NCI-H69 (cell line): ENCODE measurements around the gene KCNQ4.

Source experiments
- DNase-seq: peaks from one replicate; lab custom pipeline; 2025; lab: John Stamatoyannopoulos, UW

The KCNQ4 gene

GRCh38 chr1:40795811-40796586 is 12.4 kb downstream of the KCNQ4 start:
- no peak for DNase-seq

DNA sequence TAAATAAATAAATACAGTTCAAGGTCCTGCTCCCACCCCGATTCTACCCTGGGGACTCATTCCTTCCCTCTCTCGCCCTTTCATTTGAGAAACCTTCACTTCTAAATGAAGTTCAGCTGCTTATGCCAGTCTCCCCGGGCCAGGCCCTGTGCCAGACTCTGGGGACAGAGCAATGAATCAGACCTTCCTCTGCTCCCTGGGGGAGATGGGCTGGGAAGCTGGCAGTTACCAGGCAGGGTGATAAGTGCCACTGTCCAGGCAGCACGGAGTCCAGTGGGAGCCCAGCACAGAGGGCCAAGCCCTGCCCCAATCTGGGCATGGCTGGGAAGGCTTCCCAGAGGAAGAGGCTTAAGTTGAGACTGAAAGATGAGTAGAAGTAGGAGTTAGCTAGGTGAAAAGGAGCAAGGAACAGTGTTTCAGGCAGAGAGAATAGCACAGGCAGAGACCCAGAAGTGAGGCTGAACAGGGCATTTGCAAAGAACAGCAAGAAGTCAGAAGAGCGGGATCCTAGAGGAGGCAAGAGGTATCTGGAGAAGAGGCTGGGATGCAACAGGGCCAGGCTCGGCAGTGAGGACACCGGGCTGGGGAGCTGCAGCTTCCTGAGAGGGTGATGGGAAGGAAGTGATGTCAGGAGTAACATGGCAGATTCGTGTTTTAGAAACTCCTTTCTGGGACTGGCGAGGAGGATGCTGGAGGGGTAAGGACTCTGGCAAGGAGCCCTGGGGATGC is 13.5 kb downstream of the KCNQ4 start:
- no peak for DNase-seq

DNA sequence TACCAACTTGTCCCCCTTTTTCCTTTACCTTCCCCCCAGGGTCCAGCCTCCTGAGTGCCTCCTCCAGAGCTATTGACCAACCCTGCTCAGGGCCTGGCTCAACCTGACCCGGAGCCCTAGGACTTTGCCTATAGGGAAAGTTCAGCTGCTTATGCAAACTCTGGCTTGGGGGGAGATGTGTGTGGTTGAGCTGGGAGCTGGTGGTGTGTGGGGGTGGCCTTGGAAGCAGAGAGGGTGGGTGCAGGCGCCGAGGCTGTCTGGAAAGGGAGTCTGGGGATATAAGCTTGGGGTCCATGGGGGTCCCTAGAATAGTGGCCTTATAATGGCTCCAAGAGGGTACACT is 14.1 kb downstream of the KCNQ4 start:
- no peak for DNase-seq

- no peak for DNase-seq
Observed at GRCh38 chr1:40798366-40799281, 15.0 kb downstream of the KCNQ4 start.

GRCh38 chr1:40799351-40799867 is 15.8 kb downstream of the KCNQ4 start:
- DNase-seq = no peak

GRCh38 chr1:40801742-40802077 is 18.1 kb downstream of the KCNQ4 start:
- no peak for DNase-seq

- peak; percentile 88 for DNase-seq
Observed at GRCh38 chr1:40802078-40802741, 18.6 kb downstream of the KCNQ4 start.

- no peak for DNase-seq
Observed at GRCh38 chr1:40802742-40803113, 19.1 kb downstream of the KCNQ4 start.

DNA sequence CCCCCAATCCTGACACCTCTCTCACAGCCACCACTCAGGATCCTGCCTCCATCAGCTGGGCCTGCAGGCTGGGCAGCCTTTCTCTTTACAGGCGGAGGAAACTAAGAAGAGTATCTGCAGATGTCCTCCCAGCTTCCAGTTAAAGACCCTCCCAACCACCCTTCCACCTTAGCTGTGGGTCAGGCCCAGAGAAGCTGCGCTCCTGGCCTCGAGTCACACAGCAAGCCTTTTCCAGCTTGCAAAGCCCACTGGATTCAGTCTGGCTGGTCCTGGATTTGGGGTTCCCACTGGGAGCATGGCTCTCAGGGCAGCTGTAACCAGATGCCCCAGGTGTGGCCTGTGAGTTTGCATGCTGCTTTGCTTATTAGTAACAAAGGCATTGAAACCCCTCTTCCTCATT is 19.9 kb downstream of the KCNQ4 start:
- no peak for DNase-seq

GRCh38 chr1:40803902-40804301 is 20.3 kb downstream of the KCNQ4 start:
- DNase-seq = no peak

DNA sequence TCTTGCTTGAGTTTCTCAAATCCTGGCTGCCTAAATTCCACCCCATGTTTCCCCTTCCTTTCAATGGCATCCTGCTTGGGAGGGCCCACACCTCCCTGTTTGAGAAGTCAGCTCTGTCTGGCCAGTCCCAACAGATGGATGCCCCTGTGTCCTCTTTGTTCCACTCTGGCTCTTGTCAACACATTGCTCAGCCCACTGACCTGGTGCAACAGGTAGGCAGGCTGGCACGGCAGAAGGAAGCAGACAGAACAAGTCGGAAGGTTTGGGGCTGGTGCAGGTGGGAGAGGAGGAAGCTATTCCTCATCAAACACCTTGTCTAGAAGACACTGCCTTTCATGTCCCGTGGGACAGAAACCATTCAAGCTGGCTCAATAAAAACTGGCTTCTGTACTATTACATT is 22.7 kb downstream of the KCNQ4 start:
- DNase-seq = no peak

DNA sequence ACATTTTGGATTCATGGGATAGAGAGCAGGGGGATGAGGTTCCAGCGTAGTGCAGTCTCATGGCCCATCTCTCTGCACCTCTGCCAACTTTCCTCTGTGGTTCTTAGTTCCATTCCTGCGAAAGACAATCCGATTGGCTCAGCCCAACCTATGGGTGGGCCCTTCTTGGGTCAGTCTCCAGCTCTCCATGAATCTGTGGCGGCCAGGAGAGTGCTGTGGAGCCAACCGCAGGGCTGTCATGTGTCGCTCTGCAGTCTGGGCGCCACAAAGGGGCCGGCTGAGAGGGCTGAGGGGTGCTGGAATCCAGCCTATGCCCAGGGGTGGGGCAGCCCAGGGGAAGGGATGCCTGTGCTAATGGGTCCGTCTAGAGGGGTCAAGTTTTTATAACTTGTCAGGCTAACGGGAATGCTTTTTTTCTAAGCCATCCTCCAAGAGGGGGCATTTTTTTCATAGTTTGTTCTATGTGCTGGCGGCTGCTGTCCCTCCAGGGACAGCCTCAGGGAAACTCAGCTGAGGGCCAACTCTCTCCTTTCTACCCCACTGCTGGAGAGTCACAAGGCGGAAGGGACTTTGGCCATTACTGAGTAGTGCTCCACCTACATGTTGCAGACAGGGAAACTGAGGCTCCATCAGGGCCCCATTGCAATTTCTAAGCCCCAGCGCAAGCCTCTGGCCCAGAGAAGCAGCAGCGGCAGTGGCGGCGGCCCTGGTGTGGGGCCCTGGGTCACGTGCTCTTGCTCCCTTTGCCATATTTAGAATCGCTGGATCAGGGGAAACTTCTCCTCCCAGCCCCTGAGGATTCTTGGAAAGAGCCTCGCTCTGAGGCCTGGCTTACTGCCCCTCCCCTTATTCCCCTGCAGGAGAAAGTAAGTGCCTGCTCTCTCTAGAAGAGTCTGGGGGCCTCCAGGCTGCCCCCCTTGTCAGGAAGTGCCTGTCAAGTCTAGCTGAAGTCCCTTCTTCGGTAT is 23.4 kb downstream of the KCNQ4 start:
- DNase-seq = no peak

DNA sequence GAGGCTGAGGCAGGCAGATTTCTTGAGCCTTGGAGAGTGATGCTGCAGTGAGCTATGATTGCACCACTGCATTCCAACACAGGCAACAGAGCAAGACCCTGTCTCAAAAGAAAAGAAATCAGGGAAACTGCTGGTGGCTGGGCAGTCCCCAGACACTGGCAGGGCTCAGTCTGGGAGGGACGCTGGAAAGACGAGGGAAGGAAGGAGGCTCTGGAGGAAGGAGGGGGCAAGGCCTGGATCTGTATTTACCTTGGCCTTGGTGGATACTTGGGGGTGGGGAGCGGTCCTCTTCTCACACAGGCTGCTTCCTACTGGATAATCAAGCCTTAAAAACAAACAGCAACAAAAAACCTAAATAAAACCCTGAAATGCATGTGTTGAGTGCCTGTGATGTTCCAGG is 24.4 kb downstream of the KCNQ4 start:
- DNase-seq = no peak

DNA sequence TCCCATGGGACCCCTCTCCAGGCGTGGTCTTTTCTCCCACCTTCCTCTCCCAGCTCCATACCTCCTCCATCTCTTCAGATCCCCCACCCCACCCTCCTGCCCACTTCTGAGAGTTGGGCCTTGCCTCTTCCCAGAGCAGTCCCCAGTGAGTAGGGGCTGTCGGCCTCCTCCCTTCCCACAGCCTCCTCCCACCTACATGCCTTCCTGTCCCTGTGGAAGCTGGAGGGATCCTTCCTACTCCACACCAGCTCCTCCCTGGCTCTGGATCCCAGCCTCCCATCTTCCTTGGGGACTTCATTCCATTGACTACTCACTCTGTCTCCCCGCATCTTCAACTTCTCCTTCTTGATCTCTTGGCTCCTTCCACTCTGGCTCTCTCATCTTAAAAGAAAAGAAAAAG is 24.9 kb downstream of the KCNQ4 start:
- DNase-seq = no peak

GRCh38 chr1:40808909-40809308 is 25.3 kb downstream of the KCNQ4 start:
- DNase-seq = no peak

DNA sequence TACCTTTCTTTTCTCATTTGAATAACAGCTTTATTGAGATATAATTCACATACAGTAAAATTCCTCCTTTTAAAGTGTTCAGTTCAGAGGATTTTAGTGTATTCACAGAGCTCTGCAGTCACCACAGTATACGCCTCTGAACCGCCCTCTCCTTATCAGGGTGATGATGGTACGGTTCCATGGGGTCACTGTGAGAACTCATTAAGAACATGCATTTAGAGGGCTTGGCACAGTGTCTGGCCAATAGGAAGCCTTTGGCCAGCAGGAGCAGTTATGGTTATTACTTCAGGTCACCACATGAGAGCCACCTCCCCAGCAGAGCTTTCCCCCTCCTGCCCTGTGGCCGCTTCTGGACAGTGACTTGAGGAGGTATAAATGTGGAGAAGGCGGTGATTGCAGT is 27.3 kb downstream of the KCNQ4 start:
- DNase-seq = no peak

- no peak for DNase-seq
Observed at GRCh38 chr1:40815420-40815819, 31.8 kb downstream of the KCNQ4 start.

DNA sequence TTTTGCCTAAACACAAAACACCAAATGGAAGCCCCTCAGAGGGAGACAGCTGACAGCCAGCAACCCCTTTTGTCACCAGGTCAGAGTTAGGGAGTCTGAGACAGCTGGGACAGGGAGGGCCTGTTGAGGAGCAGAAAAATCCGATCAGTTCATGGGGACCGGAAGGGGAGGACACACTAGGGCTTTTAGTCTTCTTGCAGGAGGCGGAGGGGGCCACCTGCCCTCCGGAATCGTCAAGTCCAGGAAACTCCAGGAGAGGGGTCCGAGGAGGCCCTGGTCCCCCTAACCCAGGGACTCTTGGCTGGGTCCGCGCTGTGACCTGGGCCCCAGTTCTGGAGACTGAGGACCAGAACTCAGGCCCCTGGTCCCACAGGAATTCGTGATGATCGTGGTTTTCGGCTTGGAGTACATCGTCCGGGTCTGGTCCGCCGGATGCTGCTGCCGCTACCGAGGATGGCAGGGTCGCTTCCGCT is 34.2 kb downstream of the KCNQ4 start:
- no peak for DNase-seq

DNA sequence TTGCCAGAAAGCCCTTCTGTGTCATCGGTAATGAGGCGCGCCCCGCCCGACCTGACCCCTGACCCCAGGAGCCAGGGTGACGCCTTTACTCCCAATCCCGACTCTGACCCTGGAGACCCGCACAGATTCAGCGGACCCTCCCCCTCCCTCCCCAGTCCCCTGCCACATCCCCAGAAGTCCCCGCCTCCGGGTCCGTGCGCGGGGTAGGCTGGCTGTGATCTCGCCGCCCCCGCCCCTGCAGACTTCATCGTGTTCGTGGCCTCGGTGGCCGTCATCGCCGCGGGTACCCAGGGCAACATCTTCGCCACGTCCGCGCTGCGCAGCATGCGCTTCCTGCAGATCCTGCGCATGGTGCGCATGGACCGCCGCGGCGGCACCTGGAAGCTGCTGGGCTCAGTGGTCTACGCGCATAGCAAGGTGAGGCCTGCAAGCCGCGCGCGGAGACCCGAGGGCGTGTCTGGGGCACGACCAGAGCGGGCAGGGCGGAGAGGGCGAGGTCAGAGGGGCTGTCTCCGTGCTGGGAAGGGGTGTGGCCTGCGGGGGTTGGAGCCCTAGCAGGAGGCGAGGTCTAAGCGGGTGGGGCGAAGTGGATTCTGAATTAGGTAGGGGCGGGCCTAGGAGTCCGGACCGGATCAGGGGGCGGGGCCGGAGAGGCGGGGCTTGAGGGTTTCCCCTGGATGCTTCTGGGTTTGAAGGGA is 34.8 kb downstream of the KCNQ4 start:
- no peak for DNase-seq

GRCh38 chr1:40819101-40819500 is 35.5 kb downstream of the KCNQ4 start:
- DNase-seq = no peak
